ENCODE results near the gene LRRTM3.

LRRTM3 gene

DNA sequence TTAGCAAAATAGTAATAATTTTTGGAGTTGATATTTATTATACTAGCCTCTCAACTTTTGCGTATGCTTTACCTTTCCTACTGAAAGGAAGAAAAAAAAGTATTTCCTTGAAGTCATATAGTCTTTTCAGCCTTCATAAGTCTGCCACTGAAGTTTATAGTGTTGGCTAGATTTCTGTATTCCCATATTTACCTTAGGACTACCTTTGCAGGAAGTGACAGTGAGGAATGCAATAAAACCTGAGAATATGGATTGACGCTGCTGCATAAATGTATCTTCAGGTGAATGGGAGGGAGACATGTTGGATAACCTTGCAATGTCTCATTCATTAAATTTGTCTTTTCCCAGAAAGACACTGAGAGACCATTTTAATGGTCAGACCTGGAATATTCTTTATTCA is 6.6 kb upstream of the LRRTM3 start:
- no peaks in the 10 kb centered on the region for H3K36me3 ChIP-seq
- DNase-seq, result no peak
- H3K9me3 ChIP-seq (ENCODE audit: severe bottlenecking), result no peaks in the 10 kb centered on the region
- H3K27ac ChIP-seq, result no peak overlapping the region
- TF ChIP-seq, protein P1, sequence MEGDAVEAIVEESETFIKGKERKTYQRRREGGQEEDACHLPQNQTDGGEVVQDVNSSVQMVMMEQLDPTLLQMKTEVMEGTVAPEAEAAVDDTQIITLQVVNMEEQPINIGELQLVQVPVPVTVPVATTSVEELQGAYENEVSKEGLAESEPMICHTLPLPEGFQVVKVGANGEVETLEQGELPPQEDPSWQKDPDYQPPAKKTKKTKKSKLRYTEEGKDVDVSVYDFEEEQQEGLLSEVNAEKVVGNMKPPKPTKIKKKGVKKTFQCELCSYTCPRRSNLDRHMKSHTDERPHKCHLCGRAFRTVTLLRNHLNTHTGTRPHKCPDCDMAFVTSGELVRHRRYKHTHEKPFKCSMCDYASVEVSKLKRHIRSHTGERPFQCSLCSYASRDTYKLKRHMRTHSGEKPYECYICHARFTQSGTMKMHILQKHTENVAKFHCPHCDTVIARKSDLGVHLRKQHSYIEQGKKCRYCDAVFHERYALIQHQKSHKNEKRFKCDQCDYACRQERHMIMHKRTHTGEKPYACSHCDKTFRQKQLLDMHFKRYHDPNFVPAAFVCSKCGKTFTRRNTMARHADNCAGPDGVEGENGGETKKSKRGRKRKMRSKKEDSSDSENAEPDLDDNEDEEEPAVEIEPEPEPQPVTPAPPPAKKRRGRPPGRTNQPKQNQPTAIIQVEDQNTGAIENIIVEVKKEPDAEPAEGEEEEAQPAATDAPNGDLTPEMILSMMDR (IDR thresholded peaks at IDR 0.05; ENCODE audit: low read depth, low read length), result no peak
- H3K27me3 ChIP-seq (ENCODE audit: insufficient read depth, low read depth, severe bottlenecking), result no peaks in the 10 kb centered on the region
- H3K4me3 ChIP-seq (ENCODE audit: low read depth, low read length), result no peak overlapping the region

DNA sequence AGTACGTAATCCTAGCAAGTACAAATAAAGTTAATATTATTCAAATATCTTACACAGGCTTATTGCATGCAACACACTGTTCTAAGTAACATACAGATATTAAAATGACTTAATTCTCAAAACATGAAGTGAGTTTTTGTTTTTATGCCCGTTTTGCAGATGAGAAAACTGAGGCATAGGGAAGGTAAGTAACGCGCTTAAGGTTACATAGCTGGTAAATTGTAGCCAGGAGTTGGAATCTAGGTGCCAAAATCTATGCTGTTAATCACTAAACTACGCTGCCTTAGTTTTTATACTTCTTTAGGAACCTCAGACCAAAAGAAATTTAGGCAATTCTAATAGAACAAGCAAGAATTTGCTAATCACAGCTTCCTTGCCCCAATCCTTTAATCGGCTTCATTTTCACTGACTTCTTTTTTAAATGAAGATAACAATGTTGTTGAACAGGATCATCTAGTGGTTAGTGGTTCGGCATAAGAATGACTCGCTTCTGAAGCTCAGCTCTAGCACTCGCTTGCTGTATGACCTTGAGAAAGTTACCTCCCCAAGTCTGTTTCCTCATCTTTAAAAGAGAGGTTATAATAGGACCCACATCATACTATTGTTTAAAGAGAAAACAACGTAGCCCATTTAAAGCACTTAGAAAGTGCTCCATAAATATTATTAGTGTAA is 1.0 kb upstream of the LRRTM3 start:
- DNase-seq, result no peak
- Histone ChIP-seq H3K4me3 (ENCODE audit: low read depth, low read length) (no peak overlapping the region), H3K36me3 (no peaks in the 10 kb centered on the region), H3K9me3 (ENCODE audit: severe bottlenecking) (no peaks in the 10 kb centered on the region), H3K27ac (no peak overlapping the region), H3K27me3 (ENCODE audit: insufficient read depth, low read depth, severe bottlenecking) (no peaks in the 10 kb centered on the region)
- TF ChIP-seq, protein P1 (IDR thresholded peaks at IDR 0.05; ENCODE audit: low read depth, low read length), result no peak

DNA sequence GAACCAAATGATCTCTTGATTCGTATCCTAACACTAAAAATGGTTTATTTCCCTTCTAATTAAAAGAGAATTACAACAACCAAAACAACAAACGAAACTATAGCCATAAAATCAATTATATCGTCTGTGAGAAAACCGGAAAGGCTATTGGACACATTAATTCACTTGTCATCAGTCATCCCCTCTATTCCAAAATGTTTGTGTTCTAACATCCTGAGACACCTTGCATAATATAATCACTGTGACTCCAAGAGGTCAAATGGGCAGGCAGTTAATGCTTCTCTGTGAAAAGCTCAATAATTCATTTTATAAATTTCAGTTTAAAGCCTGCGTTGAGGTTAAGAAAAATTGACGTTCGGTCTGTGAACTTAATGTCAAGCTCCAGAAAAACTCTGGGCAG is 463 bp upstream of the LRRTM3 start:
- TF ChIP-seq, protein P1 (IDR thresholded peaks at IDR 0.05; ENCODE audit: low read depth, low read length), result no peak
- DNase-seq, result no peak
- Histone ChIP-seq H3K36me3 (no peaks in the 10 kb centered on the region), H3K9me3 (ENCODE audit: severe bottlenecking) (no peaks in the 10 kb centered on the region), H3K27ac (no peak overlapping the region), H3K4me3 (ENCODE audit: low read depth, low read length) (no peak overlapping the region), H3K27me3 (ENCODE audit: insufficient read depth, low read depth, severe bottlenecking) (no peaks in the 10 kb centered on the region)

DNA sequence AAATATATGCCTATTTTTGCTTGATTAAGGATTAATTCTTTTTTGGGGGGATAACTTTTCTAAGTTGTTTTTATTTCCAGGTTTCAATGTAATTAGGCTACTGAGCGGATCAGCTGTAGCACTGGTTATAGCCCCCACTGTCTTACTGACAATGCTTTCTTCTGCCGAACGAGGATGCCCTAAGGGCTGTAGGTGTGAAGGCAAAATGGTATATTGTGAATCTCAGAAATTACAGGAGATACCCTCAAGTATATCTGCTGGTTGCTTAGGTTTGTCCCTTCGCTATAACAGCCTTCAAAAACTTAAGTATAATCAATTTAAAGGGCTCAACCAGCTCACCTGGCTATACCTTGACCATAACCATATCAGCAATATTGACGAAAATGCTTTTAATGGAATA is 1.0 kb downstream of the LRRTM3 start:
- Histone ChIP-seq H3K9me3 (ENCODE audit: severe bottlenecking) (no peaks in the 10 kb centered on the region), H3K27ac (no peak overlapping the region), H3K4me3 (ENCODE audit: low read depth, low read length) (no peak overlapping the region), H3K27me3 (ENCODE audit: insufficient read depth, low read depth, severe bottlenecking) (no peaks in the 10 kb centered on the region), H3K36me3 (no peaks in the 10 kb centered on the region)
- TF ChIP-seq, protein P1 (IDR thresholded peaks at IDR 0.05; ENCODE audit: low read depth, low read length), result no peak
- no peak for DNase-seq

DNA sequence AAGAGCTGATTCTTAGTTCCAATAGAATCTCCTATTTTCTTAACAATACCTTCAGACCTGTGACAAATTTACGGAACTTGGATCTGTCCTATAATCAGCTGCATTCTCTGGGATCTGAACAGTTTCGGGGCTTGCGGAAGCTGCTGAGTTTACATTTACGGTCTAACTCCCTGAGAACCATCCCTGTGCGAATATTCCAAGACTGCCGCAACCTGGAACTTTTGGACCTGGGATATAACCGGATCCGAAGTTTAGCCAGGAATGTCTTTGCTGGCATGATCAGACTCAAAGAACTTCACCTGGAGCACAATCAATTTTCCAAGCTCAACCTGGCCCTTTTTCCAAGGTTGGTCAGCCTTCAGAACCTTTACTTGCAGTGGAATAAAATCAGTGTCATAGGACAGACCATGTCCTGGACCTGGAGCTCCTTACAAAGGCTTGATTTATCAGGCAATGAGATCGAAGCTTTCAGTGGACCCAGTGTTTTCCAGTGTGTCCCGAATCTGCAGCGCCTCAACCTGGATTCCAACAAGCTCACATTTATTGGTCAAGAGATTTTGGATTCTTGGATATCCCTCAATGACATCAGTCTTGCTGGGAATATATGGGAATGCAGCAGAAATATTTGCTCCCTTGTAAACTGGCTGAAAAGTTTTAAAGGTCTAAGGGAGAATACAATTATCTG is 1.6 kb downstream of the LRRTM3 start:
- Histone ChIP-seq H3K27me3 (ENCODE audit: insufficient read depth, low read depth, severe bottlenecking) (no peaks in the 10 kb centered on the region), H3K36me3 (no peaks in the 10 kb centered on the region), H3K9me3 (ENCODE audit: severe bottlenecking) (no peaks in the 10 kb centered on the region), H3K27ac (no peak overlapping the region), H3K4me3 (ENCODE audit: low read depth, low read length) (no peak overlapping the region)
- DNase-seq, result no peak
- TF ChIP-seq, protein P1 (IDR thresholded peaks at IDR 0.05; ENCODE audit: low read depth, low read length), result no peak
